Ammon's horn (tissue), 1 donor: ENCODE results near the gene HBG1.
"Not testable (repeated sequence)": the region's sequence is repeated elsewhere in the genome, so short reads cannot be mapped to it uniquely, and the experiment has no call there.

Experiments
- DNase-seq: peaks from one replicate; pipeline ENCODE4 v3.0.0-alpha.2; 2016; ENCODE audit warnings: low spot score

The HBG1 gene

GRCh38 chr11:5277807-5278382 lies 28.2 kb upstream of the HBG1 start:
- DNase-seq = no peak

GRCh38 chr11:5276697-5277096 lies 27.0 kb upstream of the HBG1 start:
- DNase-seq = no peak

- DNase-seq = no peak
Observed at GRCh38 chr11:5275369-5276110, 25.9 kb upstream of the HBG1 start.

GRCh38 chr11:5274395-5274794 lies 24.7 kb upstream of the HBG1 start:
- no peak for DNase-seq

- DNase-seq = no peak
Observed at GRCh38 chr11:5272395-5273017, 22.8 kb upstream of the HBG1 start.

GRCh38 chr11:5269715-5270147 lies 20.1 kb upstream of the HBG1 start, which contains the start of gene HBE1:
Gene HBE1, minus strand, starts transcription at chr11:5269945. Its CDS starts 55 bp downstream, at chr11:5269890.
- DNase-seq = no peak

- no peak for DNase-seq
Observed at GRCh38 chr11:5267033-5267563, 17.4 kb upstream of the HBG1 start.

- no peak for DNase-seq
Observed at GRCh38 chr11:5266609-5267008, 17.0 kb upstream of the HBG1 start.

- no peak for DNase-seq
Observed at GRCh38 chr11:5265832-5266231, 16.2 kb upstream of the HBG1 start.

GRCh38 chr11:5258543-5259262 lies 9.0 kb upstream of the HBG1 start:
- DNase-seq = no peak

GRCh38 chr11:5257296-5257695 lies 7.6 kb upstream of the HBG1 start:
- no peak for DNase-seq

- DNase-seq = not testable (repeated sequence)
Observed at GRCh38 chr11:5254646-5255413, 5.2 kb upstream of the HBG1 start, which contains the start of gene HBG2. Gene HBG2, minus strand, starts transcription at chr11:5254781. Its CDS starts 53 bp downstream, at chr11:5254728.

GRCh38 chr11:5254023-5254422 lies 4.4 kb upstream of the HBG1 start:
- not testable (repeated sequence) for DNase-seq

GRCh38 chr11:5253440-5253839 lies 3.8 kb upstream of the HBG1 start:
- DNase-seq = not testable (repeated sequence)

GRCh38 chr11:5252919-5253265 lies 3.2 kb upstream of the HBG1 start:
- DNase-seq = no peak

- no peak for DNase-seq
Observed at GRCh38 chr11:5252192-5252918, 2.7 kb upstream of the HBG1 start.

- no peak for DNase-seq
Observed at GRCh38 chr11:5251746-5252145, 2.1 kb upstream of the HBG1 start.

- no peak for DNase-seq
Observed at GRCh38 chr11:5250543-5251204, 1.0 kb upstream of the HBG1 start.

GRCh38 chr11:5248498-5248897 lies 1.2 kb downstream of the HBG1 start:
- not testable (repeated sequence) for DNase-seq

- no peak for DNase-seq
Observed at GRCh38 chr11:5247472-5248192, 2.0 kb downstream of the HBG1 start.
